Muscle of arm (tissue), 12 donors: ENCODE measurements around the gene PHEX. TPM values are rescaled to one million over a fixed set of nuclear protein-coding genes. Genes with fewer than 3 reads are reported as not detected.

Experiments used
- DNase-seq: peaks from one replicate; pipeline ENCODE4 v3.0.0-alpha.2; 2013
- polyA plus RNA-seq, 12 donors: library from polyadenylated mRNA; unstranded; fragments of 120-200 nt; gene quantifications; one replicate each; pipeline ENCODE4 v1.2.1, GENCODE V29; 2013; ENCODE audit not compliant: insufficient read length in 12 of 12

Gene PHEX
- polyA plus RNA-seq, 12 donors = 3.1 to 9.7 (median 4.6) TPM; not detected in 1

DNA sequence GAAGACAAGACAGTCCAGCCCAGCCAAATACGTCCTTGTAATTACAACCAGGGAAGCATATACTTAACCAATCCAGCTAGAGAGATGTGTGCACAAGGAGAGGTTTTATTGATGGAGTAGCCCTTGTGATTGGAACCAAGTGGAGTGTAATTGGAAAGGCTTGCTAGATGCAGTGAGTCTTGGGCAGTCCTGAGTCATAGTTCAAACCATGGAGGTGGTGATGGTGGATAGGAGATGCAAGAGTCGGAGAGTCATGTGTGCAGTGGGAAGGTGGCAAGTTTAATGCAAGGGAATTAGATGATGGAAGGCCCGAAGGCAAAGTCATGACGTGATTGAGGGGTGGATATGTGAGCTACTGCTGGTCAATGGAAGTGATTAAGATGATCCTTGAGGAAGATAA, 63.7 kb downstream of the PHEX start:
- no peak for DNase-seq

DNA sequence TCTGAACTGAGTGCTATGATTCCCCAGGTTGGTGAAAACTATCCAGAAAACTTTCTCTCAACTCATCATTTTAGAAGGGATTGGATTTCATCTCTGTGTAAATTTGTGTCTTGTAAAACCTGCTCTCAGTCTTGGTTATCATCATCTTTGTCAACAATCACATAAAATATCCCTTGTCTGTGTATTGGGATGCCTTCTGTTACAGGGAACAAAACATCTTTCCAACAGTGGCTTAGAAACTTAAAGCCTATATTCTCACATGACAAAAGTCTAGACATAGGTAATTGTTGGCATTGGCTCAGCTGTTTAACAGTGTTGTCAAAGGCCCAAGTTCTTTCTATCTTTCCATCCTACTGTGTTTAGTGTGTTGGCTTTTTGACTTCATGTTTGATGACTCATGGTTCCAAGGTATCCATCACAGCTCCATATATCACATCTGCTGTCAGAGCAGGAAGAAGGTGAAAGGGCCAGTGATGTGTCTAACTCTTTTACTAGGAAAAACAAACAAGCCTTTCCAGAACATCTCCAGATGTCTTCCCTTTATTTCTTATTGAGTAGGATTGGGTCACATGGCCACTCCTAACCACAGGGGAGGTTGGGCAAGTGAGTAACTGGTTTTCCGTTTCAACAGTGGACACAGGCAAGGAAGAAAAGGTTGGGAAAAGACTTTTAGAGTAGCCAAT, 65.0 kb downstream of the PHEX start:
- DNase-seq = no peak

DNA sequence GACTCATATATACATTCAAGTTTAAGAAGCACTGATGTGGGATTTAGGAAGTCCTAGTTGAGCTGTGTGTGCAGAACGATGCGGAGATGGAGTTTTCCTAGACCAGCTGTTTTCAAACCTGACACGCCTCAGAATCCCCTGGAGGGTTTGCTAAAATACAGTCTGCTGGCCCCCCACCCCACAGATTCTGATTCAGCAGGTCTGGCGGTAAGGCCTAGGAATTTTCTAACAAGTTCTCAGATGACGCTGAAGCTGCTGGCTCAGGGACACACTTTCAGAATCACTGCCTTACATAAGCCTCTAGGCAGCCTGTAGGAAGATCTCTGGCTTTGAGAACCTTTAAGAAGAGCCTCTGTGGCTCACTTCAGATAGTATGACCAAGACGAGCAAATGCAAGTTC, 73.1 kb downstream of the PHEX start:
- DNase-seq = peak; percentile 79

DNA sequence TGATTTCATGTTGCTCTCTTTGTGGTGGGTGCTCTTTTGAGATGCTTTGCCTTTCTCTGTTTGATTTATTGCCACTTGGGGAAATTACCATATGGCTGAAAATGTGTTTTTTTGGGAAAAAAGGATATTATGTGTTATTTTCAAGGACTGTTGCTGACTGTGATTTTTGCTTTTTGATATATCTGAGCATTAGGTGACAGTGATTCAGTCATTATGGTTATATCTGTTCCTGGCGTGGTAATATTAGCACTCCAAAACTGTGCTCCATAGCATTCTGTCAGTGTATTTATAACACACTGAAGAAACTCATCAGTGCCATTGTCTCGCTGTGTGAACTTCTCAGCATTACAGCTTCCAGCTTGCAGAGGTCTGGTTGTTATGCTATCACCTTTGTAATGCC, 73.8 kb downstream of the PHEX start:
- DNase-seq = no peak

DNA sequence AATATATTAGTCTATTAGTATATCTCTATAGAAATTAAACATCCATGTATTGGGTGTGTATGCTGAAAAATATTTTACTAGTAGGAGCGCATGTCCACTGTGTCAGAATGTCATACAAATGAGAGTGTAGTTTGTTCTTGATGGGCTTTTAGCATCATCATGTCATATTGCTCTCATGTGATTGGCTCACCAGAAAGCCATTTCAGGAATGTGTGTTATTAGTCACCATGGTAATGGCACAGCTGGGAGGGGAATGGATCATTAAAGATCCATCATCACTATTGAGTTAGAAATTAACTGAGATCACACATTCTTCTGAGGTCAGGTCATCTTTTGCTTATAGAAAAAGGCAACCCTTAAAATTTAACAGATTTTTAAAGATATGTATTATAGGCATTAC, 77.3 kb downstream of the PHEX start:
- no peak for DNase-seq

DNA sequence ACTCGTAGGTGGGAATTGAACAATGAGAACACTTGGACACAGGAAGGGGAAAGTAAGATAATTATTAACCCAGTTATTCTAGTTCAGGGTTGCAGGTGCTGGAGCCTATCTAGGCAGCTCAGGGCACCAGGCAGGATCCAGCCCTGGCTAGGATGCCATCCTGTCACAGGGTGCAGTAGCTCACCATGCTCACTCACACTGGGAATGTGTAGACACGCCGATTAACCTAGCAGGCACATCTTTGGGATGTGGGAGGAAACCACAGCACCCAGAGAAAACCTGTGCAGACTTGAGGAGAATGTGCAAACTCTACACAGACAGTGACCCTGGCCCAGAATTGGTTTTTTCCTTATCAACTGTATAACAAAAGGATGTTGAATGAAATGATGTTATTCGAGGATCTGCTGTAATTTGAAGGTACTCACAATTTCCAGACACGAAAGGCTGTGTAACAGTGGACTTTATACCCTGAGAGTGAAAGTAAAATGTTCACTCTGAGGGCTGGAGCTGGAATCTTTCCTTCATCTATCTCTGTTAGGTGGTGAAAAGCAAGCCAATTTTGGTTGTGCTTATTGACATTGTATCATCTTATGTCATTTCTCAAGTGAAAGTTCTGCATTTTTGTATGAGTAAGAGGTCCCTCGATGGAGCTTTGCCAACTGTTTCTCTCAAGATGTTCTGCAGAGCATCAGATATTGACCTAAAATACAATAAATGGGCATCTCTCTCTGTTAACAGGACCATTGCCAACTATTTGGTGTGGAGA, 78.8 kb downstream of the PHEX start:
- DNase-seq = no peak

DNA sequence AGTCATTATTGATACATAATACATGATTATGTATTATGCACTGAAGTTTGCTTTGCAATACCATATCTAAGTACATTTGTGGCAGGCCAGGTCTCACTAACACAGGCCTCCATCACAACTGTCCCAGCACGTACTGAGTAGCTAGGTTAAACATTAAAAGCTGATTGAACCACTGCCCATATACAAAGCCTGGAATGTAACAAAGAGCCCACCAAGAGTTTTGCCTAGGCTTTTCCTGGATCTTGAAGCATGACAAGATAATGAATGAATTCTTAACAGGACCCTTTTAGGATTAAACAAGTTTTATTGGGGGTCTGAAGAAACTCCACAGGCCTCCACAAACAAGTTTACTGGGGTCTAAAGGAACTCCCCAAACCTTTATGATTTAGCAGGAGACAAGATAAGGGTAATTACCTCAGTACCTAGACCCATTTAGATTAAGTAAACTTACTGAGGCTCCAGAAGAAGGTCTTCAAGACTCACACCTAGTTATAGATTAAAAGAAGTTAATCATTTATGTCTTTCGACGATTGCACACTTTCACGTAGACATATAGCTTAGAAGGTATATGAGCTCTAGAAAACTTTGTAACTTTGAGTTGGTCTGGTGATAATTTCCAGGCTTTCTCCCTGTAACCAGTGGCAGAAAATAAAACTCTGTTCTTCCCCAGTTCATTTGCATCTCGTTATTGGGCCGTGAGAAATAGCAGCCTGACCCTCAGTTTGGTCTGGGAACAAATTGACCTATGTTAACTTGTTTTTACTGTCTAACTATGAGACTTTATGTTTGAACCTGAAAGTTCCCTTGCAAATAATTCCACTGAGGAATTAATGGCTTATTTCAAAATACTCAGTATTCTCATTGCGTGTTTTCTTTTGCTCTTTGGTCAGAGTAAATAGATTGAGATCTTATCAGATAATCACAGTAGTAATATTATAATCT, 84.8 kb downstream of the PHEX start:
- DNase-seq = no peak

DNA sequence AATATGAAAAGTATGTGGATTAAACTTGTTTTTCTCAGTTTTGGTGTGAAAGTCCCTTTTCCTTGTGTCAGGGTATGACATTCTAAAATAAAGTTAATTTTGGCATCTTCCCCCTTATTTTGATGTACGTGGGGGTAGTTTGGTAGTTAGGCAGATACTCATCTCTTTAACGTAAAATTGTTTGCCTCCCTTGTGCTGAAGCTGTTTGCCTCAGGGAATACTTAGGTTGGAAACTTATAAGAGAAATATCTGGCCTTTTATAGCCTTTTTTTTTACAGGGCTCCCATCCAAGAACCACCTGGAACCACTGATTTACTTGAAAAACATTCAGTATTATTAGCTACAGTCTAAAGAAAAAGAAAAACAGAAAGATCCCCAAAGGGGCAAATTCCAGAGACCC, 85.5 kb downstream of the PHEX start:
- no peak for DNase-seq

DNA sequence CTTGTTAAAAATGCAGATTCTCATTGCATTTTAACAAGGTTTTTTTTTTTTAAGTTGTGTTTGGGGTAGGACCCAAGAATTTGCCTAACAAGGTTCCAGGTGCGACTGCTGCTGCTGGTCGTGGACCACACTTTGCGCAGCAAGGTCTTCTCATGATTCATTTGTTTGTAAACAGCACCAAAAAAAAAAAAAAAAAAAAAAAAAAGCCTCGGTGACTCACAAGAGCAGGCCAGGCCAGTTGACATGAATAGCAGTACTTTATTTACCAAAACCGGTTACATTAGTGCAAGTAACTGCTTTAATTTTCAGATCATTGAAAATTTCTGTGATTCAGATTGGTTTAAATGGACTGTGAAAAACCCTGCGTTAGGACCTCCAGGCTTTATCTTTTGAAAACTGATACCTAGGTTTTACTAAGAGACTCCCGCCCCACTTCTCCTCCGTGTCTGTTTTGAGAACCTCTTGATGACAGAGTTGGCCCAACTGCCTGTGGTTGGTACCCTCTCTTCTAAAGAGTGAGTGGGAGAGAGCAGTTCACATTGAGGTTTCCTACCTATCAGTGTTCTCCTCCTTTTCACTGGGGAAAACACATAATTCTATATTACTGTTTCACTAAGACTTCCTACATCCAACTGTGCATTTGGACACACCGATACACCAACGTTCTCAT, 86.2 kb downstream of the PHEX start:
- no peak for DNase-seq

DNA sequence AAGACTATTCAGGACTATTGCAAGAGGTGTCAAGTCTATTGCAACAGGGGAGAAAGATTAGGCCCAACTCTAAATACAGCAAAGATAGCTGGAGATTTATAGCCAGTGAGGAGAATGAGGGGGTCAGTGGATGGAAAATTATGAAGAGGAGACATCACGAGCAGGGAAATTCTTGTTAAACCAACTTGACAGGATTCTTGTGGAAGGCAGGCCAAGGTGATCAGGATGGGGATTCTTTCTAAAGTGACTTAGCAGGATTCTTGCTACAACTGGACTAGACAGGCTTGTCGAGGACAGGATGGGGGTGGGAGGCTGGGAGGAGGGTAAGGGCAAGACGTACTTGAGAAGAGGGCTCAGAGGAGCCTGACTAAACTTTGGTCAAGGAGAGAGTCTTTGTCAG, 89.0 kb downstream of the PHEX start:
- no peak for DNase-seq

DNA sequence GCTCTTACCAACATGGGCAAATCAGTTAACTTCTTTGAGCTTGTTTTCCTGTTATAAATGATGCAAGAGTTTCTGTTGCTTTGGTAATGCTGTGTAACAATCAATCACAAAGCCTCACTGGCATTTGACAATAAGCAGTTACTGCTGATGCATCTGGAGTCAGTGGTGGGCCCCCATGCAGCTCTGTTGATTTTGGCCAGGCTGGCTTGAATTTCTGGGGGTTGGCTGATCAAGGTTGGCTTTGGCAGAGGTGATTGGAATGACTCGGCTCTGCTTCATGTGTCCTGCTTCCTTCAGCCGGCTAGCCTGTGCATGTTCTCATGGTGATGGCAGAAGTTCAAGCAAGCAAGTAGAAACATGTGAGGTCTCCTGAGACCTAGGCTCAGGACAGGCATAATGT, 90.4 kb downstream of the PHEX start:
- DNase-seq = no peak

DNA sequence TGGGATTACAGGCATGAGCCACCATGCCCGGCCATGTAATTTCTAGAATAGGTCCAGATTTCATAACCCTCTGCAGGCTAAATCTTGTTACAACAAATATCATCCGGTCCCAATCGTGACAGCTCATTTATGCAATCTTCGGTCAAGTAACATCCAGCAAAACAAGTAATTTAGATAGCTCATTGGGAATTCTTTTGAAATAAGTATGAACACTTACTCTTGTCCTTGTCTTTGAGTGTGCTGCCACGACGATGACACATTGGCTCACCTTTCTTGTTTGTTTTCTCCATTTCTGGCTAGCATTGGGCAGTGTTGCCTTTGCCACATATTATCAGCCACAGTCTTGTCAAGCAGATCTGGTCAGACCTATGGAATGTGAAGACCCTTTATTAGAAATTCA, 92.0 kb downstream of the PHEX start:
- DNase-seq = no peak

DNA sequence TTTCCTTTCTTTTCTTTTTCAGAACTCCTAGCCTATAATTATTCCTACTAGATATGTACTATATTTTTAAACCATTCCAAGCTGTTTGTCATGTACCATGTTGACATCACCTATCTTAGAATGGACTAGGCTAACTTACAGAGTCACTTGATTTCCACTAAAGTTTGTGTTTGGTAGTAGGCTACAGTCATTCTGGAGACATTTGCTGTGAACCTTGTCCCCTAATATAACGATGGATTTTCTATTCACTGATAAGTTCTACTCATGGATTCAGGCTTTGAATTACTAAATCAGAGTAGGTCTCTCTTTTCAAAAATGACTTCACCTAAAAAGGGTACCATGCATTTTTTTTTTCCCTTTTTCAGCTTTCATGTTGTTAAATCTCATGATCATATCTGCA, 93.4 kb downstream of the PHEX start:
- DNase-seq = no peak

DNA sequence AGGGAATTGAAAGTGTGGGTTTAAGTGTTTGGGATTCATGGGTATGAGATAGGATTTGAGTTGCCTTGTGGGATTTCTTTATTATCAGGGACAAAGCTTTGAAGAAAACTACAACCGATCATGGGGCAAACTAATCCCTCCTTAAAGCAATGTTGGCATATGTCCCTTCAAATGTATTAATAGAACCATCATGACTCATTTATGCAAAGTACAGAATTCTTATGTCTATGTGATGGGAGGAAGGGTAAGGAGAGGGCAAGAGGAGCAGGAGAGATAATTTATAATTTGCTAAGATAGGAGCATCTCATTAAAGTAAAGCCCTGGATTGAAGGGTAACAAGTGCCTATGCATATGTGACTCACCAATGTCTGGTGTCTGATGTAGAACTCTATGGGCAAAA, 94.2 kb downstream of the PHEX start:
- DNase-seq = no peak

DNA sequence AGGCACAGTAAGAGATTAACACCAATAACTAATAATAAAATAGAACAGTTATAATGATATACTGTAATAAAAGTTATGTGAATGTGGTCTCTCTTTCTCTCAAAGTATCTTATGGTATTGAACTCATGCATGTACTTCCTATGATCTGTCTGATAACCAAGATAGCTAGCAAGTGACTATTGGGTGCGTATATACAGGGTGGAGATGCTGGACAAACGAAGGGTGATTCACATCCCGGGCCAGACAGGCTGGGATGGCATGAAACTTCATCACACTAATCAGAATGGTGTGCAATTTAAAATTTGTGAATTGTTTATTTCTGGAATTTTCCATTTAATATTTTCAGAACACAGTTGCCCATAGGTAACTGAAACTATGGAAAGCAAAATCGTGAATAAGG, 96.8 kb downstream of the PHEX start:
- no peak for DNase-seq

DNA sequence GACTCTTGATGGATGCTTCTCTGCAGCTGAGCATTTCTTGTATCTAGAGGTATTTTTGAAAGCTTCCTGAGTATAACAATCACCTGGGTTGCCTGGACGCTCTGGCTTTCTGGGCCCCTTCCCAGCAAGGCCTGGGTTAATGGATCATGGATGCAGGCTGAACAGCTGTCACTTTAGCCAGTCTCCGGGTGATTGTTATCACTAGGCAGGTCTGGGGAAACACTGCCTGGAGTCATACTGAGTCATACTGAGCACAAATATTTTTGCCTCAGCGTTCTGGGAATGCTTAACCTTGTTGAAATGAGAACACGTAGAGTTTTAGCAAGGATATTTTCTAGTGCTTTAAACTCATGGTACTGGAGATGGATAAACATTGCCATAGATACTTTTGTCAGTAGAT, 102.6 kb downstream of the PHEX start:
- DNase-seq = no peak

DNA sequence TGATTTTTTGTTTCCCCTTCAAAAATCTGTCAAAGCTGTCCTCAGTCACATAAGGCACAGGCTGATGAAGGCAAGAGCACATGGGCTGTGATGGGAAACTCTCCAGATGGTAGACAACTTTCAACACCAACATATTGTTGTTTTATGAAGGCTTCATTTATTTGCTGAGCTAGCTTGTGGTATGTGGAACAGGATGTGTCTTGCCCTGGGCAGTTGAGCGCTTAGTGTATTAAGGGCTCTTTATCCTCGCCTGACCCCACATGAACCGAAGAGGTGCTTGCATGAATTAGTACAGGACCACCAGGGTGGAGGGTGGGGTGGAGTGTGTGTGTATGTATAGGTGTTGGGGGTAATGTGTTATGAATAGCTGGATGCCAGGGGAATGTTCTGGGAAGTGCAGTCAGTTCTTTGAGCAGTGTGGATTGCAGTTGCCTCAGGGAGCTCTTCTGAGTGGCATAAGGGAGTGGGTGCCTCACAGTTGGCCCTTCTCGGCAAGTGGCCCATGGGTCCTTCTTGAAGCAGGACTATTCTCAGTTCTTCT, 103.1 kb downstream of the PHEX start:
- DNase-seq = no peak

DNA sequence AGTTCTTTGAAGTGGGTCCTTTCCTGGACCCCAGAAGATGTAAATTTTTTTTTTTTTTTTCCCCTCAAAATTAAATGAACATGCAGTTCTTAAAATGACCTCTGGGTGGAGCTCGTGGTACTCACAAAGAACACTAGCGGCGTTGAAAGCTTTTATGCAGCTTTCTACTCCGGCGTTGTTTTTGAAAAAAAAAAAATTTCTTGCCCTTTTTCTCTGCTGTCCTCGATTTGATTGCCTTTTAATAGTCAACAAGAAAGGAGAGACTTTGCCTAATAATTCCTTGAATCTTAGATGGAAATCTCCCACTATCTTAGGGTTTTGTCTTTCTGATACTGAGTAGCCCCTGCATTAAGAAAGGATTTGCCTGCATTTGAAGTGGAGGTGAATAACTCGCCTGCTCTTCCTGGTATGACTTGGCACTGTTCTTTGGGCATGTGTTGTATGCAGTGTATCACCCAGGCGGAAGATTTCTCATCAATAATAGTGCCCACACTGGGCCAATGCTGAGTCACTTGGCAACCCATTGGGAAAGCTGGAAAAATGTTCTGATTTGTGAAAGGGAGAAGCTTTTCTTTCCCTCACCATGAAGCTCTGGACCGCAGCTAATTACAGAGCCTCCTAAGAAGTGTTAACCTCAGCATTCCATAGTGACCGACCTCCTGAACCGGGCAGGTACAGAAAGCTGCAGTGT, 104.0 kb downstream of the PHEX start:
- DNase-seq = peak; percentile 49

DNA sequence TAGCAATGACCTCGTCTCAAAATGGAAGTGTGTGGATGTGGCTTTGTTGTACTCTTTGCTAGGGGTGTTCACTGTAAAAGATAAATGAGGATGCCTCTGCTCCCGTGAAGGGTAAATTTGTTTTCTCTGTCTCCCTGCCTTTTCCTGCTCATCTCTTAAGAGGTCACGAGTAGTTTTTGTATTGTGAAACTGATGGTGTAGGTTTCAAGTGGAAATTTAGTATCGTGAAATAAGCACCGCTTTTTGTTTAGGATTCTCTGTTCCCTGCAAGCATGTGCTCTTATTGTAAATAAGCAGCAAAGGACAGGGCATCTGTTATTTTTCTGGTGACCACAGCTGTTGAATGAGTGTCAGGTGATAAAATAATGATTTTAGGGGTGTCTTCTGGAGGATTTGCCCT, 104.6 kb downstream of the PHEX start:
- no peak for DNase-seq

DNA sequence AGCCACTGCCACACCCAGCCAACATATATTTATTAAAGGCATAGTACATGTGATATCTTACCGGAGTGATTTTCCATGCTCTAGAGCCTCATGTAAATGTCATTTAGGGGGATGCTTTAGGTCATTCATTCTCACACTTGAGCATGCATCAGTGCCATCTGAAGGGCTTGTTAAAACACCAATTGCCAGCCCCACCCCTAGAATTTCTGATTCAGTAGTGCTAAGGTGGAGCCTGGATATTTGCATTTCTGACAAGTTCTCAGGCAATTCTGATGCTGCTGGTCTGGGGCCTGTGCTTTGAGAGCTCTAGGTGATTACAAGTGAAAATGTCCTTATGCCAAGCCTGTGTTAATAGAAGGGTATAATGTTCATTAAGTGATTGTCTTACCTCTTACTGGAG, 107.7 kb downstream of the PHEX start:
- DNase-seq = no peak
